ENCODE measurements around the gene ARMC5.

The ARMC5 gene

GRCh38 chr16:31423241-31423640 is 36.1 kb upstream of the ARMC5 start:
- in situ Hi-C loops (cut with MboI; ENCODE audit: low pct_unique_long_range_greater_than_20kb, low sequenced_read_pairs, unreplicated experiment), result no loop called here
- TF ChIP-seq CTCF (IDR thresholded peaks at IDR 0.05; ENCODE audit: extremely low read depth, insufficient read depth, missing control alignments), result no peak
- no peak for DNase-seq (ENCODE audit: low spot score)

GRCh38 chr16:31423801-31424200 is 35.5 kb upstream of the ARMC5 start:
- in situ Hi-C loops (cut with MboI; ENCODE audit: low pct_unique_long_range_greater_than_20kb, low sequenced_read_pairs, unreplicated experiment), result no loop called here
- TF ChIP-seq CTCF (IDR thresholded peaks at IDR 0.05; ENCODE audit: extremely low read depth, insufficient read depth, missing control alignments), result no peak
- no peak for DNase-seq (ENCODE audit: low spot score)

GRCh38 chr16:31427441-31428278 is 31.6 kb upstream of the ARMC5 start:
- DNase-seq (ENCODE audit: low spot score), result peak; percentile 80
- TF ChIP-seq CTCF (IDR thresholded peaks at IDR 0.05; ENCODE audit: extremely low read depth, insufficient read depth, missing control alignments), result no peak
- in situ Hi-C loops (cut with MboI; ENCODE audit: low pct_unique_long_range_greater_than_20kb, low sequenced_read_pairs, unreplicated experiment), result loop anchor here (25.0 kb wide), 1 partner anchor 465 kb away; the partner anchor contains the start of gene SETD1A

GRCh38 chr16:31428279-31428597 is 31.1 kb upstream of the ARMC5 start, which contains the start of gene COX6A2:
Gene COX6A2 (minus strand): TSS chr16:31428360. CDS start chr16:31428325, 35 bp downstream.
- in situ Hi-C loops (cut with MboI; ENCODE audit: low pct_unique_long_range_greater_than_20kb, low sequenced_read_pairs, unreplicated experiment), result loop anchor here (25.0 kb wide), 1 partner anchor 466 kb away; the partner anchor contains the start of gene SETD1A
- no peak for DNase-seq (ENCODE audit: low spot score)
- no peak for TF ChIP-seq CTCF (IDR thresholded peaks at IDR 0.05; ENCODE audit: extremely low read depth, insufficient read depth, missing control alignments)

GRCh38 chr16:31428638-31429247 is 30.6 kb upstream of the ARMC5 start:
- TF ChIP-seq CTCF (IDR thresholded peaks at IDR 0.05; ENCODE audit: extremely low read depth, insufficient read depth, missing control alignments), result no peak
- in situ Hi-C loops (cut with MboI; ENCODE audit: low pct_unique_long_range_greater_than_20kb, low sequenced_read_pairs, unreplicated experiment), result loop anchor here (25.0 kb wide), 1 partner anchor 466 kb away; the partner anchor contains the start of gene SETD1A
- no peak for DNase-seq (ENCODE audit: low spot score)

GRCh38 chr16:31429314-31429713 is 30.0 kb upstream of the ARMC5 start:
- in situ Hi-C loops (cut with MboI; ENCODE audit: low pct_unique_long_range_greater_than_20kb, low sequenced_read_pairs, unreplicated experiment), result loop anchor here (25.0 kb wide), 1 partner anchor 467 kb away; the partner anchor contains the start of gene SETD1A
- no peak for TF ChIP-seq CTCF (IDR thresholded peaks at IDR 0.05; ENCODE audit: extremely low read depth, insufficient read depth, missing control alignments)
- DNase-seq (ENCODE audit: low spot score), result no peak
